NB4 (cell line): Measurements from ENCODE around the gene ATG12.

Experiments
- CTCF ChIP-seq: IDR thresholded peaks from one replicate; pipeline ENCODE4 v1.5.1; 2012; ENCODE audit warnings: low read depth, low read length
- MAX ChIP-seq: IDR thresholded peaks from 2 replicates; pipeline ENCODE4 v1.6.1; 2011; ENCODE audit warnings: low read depth, low read length
- MYC ChIP-seq: IDR thresholded peaks from 2 replicates; pipeline ENCODE4 v1.6.1; 2011; ENCODE audit warnings: low read depth, low read length
- POLR2A ChIP-seq: IDR thresholded peaks from 2 replicates; pipeline ENCODE4 v1.6.1; 2011; ENCODE audit warnings: mild to moderate bottlenecking; ENCODE audit not compliant: insufficient read length; ENCODE audit errors: extremely low read depth

- TF ChIP-seq POLR2A, result no peak
- no peak for TF ChIP-seq CTCF
- TF ChIP-seq MYC, result no peak
- TF ChIP-seq MAX, result no peak
Measured at GRCh38 chr5:115835481-115835880, 5.9 kb downstream of the ATG12 start.
